H1 (cell line): ENCODE measurements around the gene GSG1L. TPM values are rescaled to one million over a fixed set of nuclear protein-coding genes. Genes with fewer than 3 reads are reported as not detected.

Source experiments
- CTCF ChIA-PET: fragments of 300-600 bp; sonication (Branson Sonifier 250); formaldehyde crosslinking; loops from one replicate; lab custom pipeline; 2021; ENCODE audit not compliant: partially characterized antibody; lab: Charles Lee
- POLR2A ChIA-PET: fragments of 300-600 bp; sonication (Branson Sonifier 250); formaldehyde crosslinking; loops from one replicate; lab custom pipeline; 2021; ENCODE audit warnings: inconsistent platforms; ENCODE audit not compliant: partially characterized antibody; lab: Charles Lee
- DNase-seq, 2 experiments: peaks; one replicate each; pipeline versions ENCODE4 v3.0.0 to v3.0.0-alpha.2; 2010 to 2022; ENCODE audit warnings: low spot score in 2 of 2, low read depth in 1 of 2, mixed read lengths in 1 of 2
- FAIRE-seq: peaks from 2 replicates; lab custom pipeline; 2011; peaks lifted over from hg19 to GRCh38; lab: Jason Lieb, UNC
- H2AFZ ChIP-seq: 2 replicates; pipeline ENCODE4 v1.8.1; 2012; ENCODE audit warnings: low read length, inconsistent platforms
- H2AK5ac ChIP-seq: 2 replicates; pipeline ENCODE4 v1.6.1; 2013; ENCODE audit warnings: low read depth, low read length
- H2BK120ac ChIP-seq: replicated peaks from 2 replicates; pipeline ENCODE3; 2013; ENCODE audit warnings: low read depth, low read length, inconsistent platforms
- H2BK12ac ChIP-seq: 2 replicates; pipeline ENCODE4 v1.6.1; 2013; ENCODE audit warnings: low read depth, low read length
- H2BK15ac ChIP-seq: 2 replicates; pipeline ENCODE4 v1.6.1; 2013; ENCODE audit warnings: low read length
- H2BK20ac ChIP-seq: 2 replicates; pipeline ENCODE4 v1.6.1; 2013; ENCODE audit warnings: low read length
- H2BK5ac ChIP-seq: 2 replicates; pipeline ENCODE4 v1.6.1; 2013; ENCODE audit warnings: low read depth, low read length
- H3K14ac ChIP-seq: 2 replicates; pipeline ENCODE4 v1.6.1; 2013; ENCODE audit warnings: inconsistent platforms; ENCODE audit not compliant: insufficient read length
- H3K18ac ChIP-seq: 2 replicates; pipeline ENCODE4 v1.6.1; 2013; ENCODE audit warnings: low read length; ENCODE audit errors: extremely low read depth
- H3K23ac ChIP-seq: 2 replicates; pipeline ENCODE4 v1.6.1; 2013; ENCODE audit warnings: inconsistent platforms; ENCODE audit not compliant: insufficient read length
- H3K23me2 ChIP-seq: 2 replicates; pipeline ENCODE4 v1.6.1; 2013; ENCODE audit warnings: low read depth, low read length
- H3K27ac ChIP-seq: 2 replicates; pipeline ENCODE4 v1.6.1; 2011; ENCODE audit warnings: low read depth, low read length, inconsistent platforms
- H3K27me3 ChIP-seq, 4 experiments: replicated peaks in 1 of 4; 1 replicate in 1 of 4; 2 replicates in 3 of 4; pipeline versions ENCODE4 v1.6.1 to v1.8.1; 2011 to 2013; ENCODE audit warnings: low read length in 3 of 4, mild to moderate bottlenecking in 3 of 4, inconsistent platforms in 2 of 4, mixed read lengths in 2 of 4, moderate library complexity in 1 of 4; ENCODE audit not compliant: control insufficient read depth in 3 of 4, insufficient read depth in 3 of 4; ENCODE audit errors: extremely low read depth in 1 of 4
- H3K36me3 ChIP-seq, 4 experiments: 2 replicates each; pipeline versions ENCODE4 v1.6.1 to v1.8.1; 2011 to 2013; ENCODE audit warnings: mild to moderate bottlenecking in 4 of 4, low read length in 3 of 4, moderate library complexity in 2 of 4, control low read depth in 1 of 4, inconsistent platforms in 1 of 4; ENCODE audit not compliant: insufficient read depth in 4 of 4, control insufficient read depth in 2 of 4
- H3K4ac ChIP-seq: replicated peaks from 2 replicates; pipeline ENCODE3; 2013; ENCODE audit warnings: low read length, low read depth, mixed read lengths, inconsistent platforms; ENCODE audit not compliant: insufficient read length
- H3K4me1 ChIP-seq, 4 experiments: replicated peaks in 1 of 4; 1 replicate in 1 of 4; 2 replicates in 3 of 4; pipeline versions ENCODE4 v1.6.1 to v1.8.1; 2011 to 2013; ENCODE audit warnings: low read length in 3 of 4, inconsistent platforms in 2 of 4, mixed read lengths in 1 of 4; ENCODE audit not compliant: insufficient read depth in 4 of 4, control insufficient read depth in 3 of 4
- H3K4me2 ChIP-seq, 2 experiments: 2 replicates each; pipeline versions ENCODE4 v1.6.1 to v1.8.1; 2011 to 2013; ENCODE audit warnings: low read depth in 2 of 2, low read length in 2 of 2, control low read depth in 1 of 2, inconsistent platforms in 1 of 2, mild to moderate bottlenecking in 1 of 2; ENCODE audit not compliant: insufficient read depth in 1 of 2
- H3K4me3 ChIP-seq, 4 experiments: fragments of 200-600, 300-600 bp in 1 of 4; sonication (generic), shearing (Covaris generic), sonication (Bioruptor Twin) in 1 of 4; 2 replicates each; pipeline versions ENCODE4 v1.5.1 to v1.8.1; 2011 to 2016; ENCODE audit warnings: low read length in 4 of 4, low read depth in 3 of 4, control low read depth in 2 of 4, inconsistent platforms in 2 of 4, mild to moderate bottlenecking in 2 of 4, mixed read lengths in 1 of 4, moderate library complexity in 1 of 4; ENCODE audit not compliant: insufficient read depth in 2 of 4; ENCODE audit errors: extremely low read depth in 1 of 4
- H3K56ac ChIP-seq: replicated peaks from 2 replicates; pipeline ENCODE3; 2013; ENCODE audit warnings: low read depth, mild to moderate bottlenecking, mixed read lengths, low read length, inconsistent platforms; ENCODE audit not compliant: insufficient read length
- H3K79me1 ChIP-seq: 2 replicates; pipeline ENCODE4 v1.6.1; 2013; ENCODE audit warnings: low read depth, low read length, control low read depth
- H3K79me2 ChIP-seq, 2 experiments: 2 replicates each; pipeline versions ENCODE4 v1.6.1 to v1.8.1; 2012 to 2013; ENCODE audit warnings: low read length in 2 of 2, mild to moderate bottlenecking in 2 of 2, inconsistent platforms in 1 of 2; ENCODE audit not compliant: insufficient read depth in 2 of 2, control insufficient read depth in 1 of 2
- H3K9ac ChIP-seq, 4 experiments: replicated peaks in 1 of 4; 1 replicate in 1 of 4; 2 replicates in 3 of 4; pipeline versions ENCODE4 v1.6.1 to v1.8.1; 2011 to 2013; ENCODE audit warnings: low read depth in 3 of 4, low read length in 3 of 4, control low read depth in 2 of 4, mild to moderate bottlenecking in 2 of 4, moderate library complexity in 2 of 4, inconsistent platforms in 1 of 4; ENCODE audit errors: extremely low read depth in 1 of 4
- H3K9me3 ChIP-seq, 2 experiments: 2 replicates each; pipeline versions ENCODE4 v1.6.1 to v1.8.1; 2012 to 2013; ENCODE audit warnings: mild to moderate bottlenecking in 2 of 2, moderate library complexity in 2 of 2, control low read depth in 1 of 2, inconsistent platforms in 1 of 2, low read depth in 1 of 2, low read length in 1 of 2, mixed read lengths in 1 of 2; ENCODE audit not compliant: insufficient read depth in 2 of 2
- H4K20me1 ChIP-seq, 2 experiments: replicated peaks in 1 of 2; 2 replicates each; pipeline versions ENCODE3 to v1.8.1; 2011 to 2013; ENCODE audit warnings: inconsistent platforms in 2 of 2, low read length in 2 of 2, mild to moderate bottlenecking in 1 of 2; ENCODE audit not compliant: insufficient read depth in 2 of 2, control insufficient read depth in 1 of 2
- H4K5ac ChIP-seq: 2 replicates; pipeline ENCODE4 v1.6.1; 2013; ENCODE audit warnings: low read length, low read depth, mixed read lengths, inconsistent platforms; ENCODE audit not compliant: insufficient read length
- H4K8ac ChIP-seq: 2 replicates; pipeline ENCODE4 v1.8.0; 2013; ENCODE audit warnings: mild to moderate bottlenecking, moderate library complexity, low read length, inconsistent platforms; ENCODE audit not compliant: insufficient read depth; ENCODE audit errors: extremely low read depth
- H4K91ac ChIP-seq: replicated peaks from 2 replicates; pipeline ENCODE3; 2013; ENCODE audit warnings: low read length, mixed read lengths, inconsistent platforms; ENCODE audit not compliant: insufficient read length
- CTBP2 ChIP-seq: IDR thresholded peaks from 2 replicates; pipeline ENCODE4 v1.7.0; 2011; ENCODE audit warnings: borderline replicate concordance, mild to moderate bottlenecking, moderate library complexity, mixed read lengths, low read length; ENCODE audit not compliant: insufficient read depth, insufficient read length
- SP4 ChIP-seq: IDR thresholded peaks from 2 replicates; pipeline ENCODE4 v1.6.1; 2012; ENCODE audit warnings: low read length, inconsistent platforms
- TCF12 ChIP-seq: IDR thresholded peaks from 2 replicates; pipeline ENCODE4 v1.6.1; 2011; ENCODE audit warnings: low read depth, mild to moderate bottlenecking, low read length
- TEAD4 ChIP-seq: IDR thresholded peaks from 2 replicates; pipeline ENCODE4 v1.6.1; 2012; ENCODE audit warnings: low read depth, low read length, inconsistent platforms, mixed read lengths
- WGBS, 2 experiments: shearing (Covaris generic) in 1 of 2; methylation state at CpG; one replicate each; pipeline versions ENCODE4 v1.1.6 to v1.1.7; 2013 to 2015; ENCODE audit warnings: low lambda C conversion rate in 2 of 2, mixed read lengths in 2 of 2, inconsistent platforms in 1 of 2, low coverage in 1 of 2, missing lambda C conversion rate in 1 of 2; ENCODE audit not compliant: insufficient replicate concordance in 2 of 2, insufficient coverage in 1 of 2, insufficient read length in 1 of 2; ENCODE audit errors: extremely low coverage in 1 of 2, missing lambda C conversion rate in 1 of 2; 5-methylcytosine and 5-hydroxymethylcytosine counted together
- polyA plus RNA-seq, 7 experiments: library from polyadenylated mRNA; depleted of rRNA in 3 of 7; stranded (reverse) in 5 of 7; unstranded in 2 of 7; fragments of >200 nt in 5 of 7; fragments of 200-250 nt in 2 of 7; gene quantifications; 1 replicate in 5 of 7; 2 replicates in 1 of 7; 4 replicates in 1 of 7; pipeline versions ENCODE4 v1.2.1 to v1.2.3, GENCODE V29; 2011 to 2013; ENCODE audit warnings: missing spikeins in 2 of 7, mixed read lengths in 2 of 7
- total RNA-seq: library from RNA; stranded (reverse); fragmentation: NEBNext Ultra II Directional; extraction: Animal tissue kit (Norgen Biotek cat#: 25700); gene quantifications from 2 replicates; pipeline ENCODE4 v1.2.1, GENCODE V29; 2021

GSG1L gene
- total and polyA plus RNA-seq, 2 of the 8 experiments (the other 6 are each of a cell fraction or from before 2014, with no cell fraction given) = 0.71 to 1.1 TPM

DNA sequence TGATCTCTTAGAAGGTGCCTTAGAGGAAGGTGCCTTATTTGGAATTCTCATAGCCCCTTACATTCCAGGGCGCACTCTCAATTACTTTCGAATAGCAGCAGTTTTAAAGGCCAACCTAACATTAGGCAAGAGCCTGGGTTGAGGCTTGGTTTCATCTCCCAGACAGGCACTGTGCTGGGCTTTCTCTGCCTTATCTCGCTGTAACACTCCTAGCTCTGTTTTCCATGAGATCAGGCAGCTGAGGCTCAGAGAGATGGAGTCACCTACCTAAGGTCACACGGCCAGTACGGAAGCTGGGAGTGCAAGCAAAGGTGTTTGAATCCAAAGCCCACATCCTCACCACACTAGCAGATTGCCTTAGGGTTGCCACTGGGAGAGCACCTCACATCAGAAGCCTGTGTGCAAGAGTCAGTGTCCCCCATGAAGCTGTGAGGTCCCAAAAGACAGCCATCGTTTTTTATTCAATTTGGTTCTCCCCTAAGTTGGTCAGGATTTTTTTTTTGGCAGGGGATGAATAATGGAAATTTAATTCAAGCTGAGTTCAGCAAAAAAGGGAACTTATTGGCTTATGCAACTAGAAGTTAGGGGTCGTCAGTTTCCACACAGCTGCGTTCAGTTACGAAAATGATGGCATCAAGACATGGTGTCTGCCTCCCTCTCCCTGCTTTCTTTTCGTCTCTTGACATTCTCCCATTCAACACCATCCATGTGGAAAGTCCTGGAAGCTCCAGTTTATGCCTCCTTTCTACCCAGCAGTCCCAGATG is 307.1 kb downstream of the GSG1L start:
- 86% methylated on average over 10 of the region's 10 CpGs; no CpG with 5 or more reads in 1 of the 2 experiments for WGBS, 2 experiments
- Histone ChIP-seq H3K4me1 (peaks cover 0 to 6% (median 2%) of the 10 kb centered on the region in 4 experiments; a peak in 3 of 7 replicates), H3K4me3 (no peak overlapping the region), H2AFZ (no peak overlapping the region), H3K79me1 (no peaks in the 10 kb centered on the region), H4K8ac (no peak overlapping the region), H2BK12ac (no peak overlapping the region), H3K9me3 (no peaks in the 10 kb centered on the region), H2BK15ac (no peak overlapping the region), H3K4me2 (no peak overlapping the region), H3K23ac (no peak overlapping the region), H3K27me3 (no peaks in the 10 kb centered on the region), H3K18ac (no peak overlapping the region), H3K56ac (no peak overlapping the region), H3K14ac (no peak overlapping the region), H4K20me1 (peaks cover 0 to 2% of the 10 kb centered on the region in 2 experiments), H4K91ac (no peak overlapping the region), H3K27ac (no peak overlapping the region), H3K23me2 (no peaks in the 10 kb centered on the region), H2AK5ac (no peak overlapping the region), H4K5ac (no peak overlapping the region), H3K79me2 (no peaks in the 10 kb centered on the region), H3K4ac (no peak overlapping the region), H3K9ac (no peak overlapping the region), H2BK20ac (no peak overlapping the region), H2BK5ac (no peak overlapping the region), H2BK120ac (no peak overlapping the region), H3K36me3 (no peaks in the 10 kb centered on the region; a peak in 1 of 8 replicates)
- DNase-seq (no peak), FAIRE-seq (no peak)
- ChIA-PET CTCF (interaction anchor here (0.7 to 2.6 kb wide), 9 partner anchors 8 to 259 kb away, joined by 3 to 8 read pairs (median 5); no protein-coding TSS in a partner anchor), POLR2A (no interaction called here)
- TF ChIP-seq CTBP2 (no peak), TEAD4 (no peak), SP4 (no peak), TCF12 (no peak)
